Activated B cell treated with CpG ODN at 0.5 μM for 24 hours (primary cell): Measurements from ENCODE around the gene MRPL48. TPM values are rescaled to one million over a fixed set of nuclear protein-coding genes. Genes with fewer than 3 reads are reported as not detected.

Experiments used
- ATAC-seq: fragments of 200-7000 bp; cut with Tn5 transposase; one replicate; pipeline ENCODE4 v1.10.0; 2021; ENCODE audit warnings: low read depth, mild to moderate bottlenecking, moderate library complexity
- CTCF ChIA-PET: fragments of 350-600 bp; sonication (Branson Sonifier 250); formaldehyde crosslinking; loops from one replicate; lab custom pipeline; 2021; ENCODE audit warnings: antibody characterized with exemption; lab: Charles Lee
- POLR2A ChIA-PET: fragments of 350-600 bp; sonication (Branson Sonifier 250); formaldehyde crosslinking; loops from one replicate; lab custom pipeline; 2021; ENCODE audit warnings: antibody characterized with exemption; lab: Charles Lee
- DNase-seq: peaks from one replicate; pipeline ENCODE4 v3.0.0; 2022
- H3K27ac Mint-ChIP-seq: one replicate; pipeline ENCODE4 v1.8.0; 2020; ENCODE audit warnings: mixed read lengths
- H3K27me3 Mint-ChIP-seq: one replicate; pipeline ENCODE4 v1.8.0; 2021; ENCODE audit warnings: mixed read lengths
- H3K36me3 Mint-ChIP-seq: one replicate; pipeline ENCODE4 v1.8.0; 2021; ENCODE audit warnings: low read depth, mixed read lengths
- H3K4me1 Mint-ChIP-seq: one replicate; pipeline ENCODE4 v1.8.0; 2021; ENCODE audit warnings: mixed read lengths
- H3K4me3 Mint-ChIP-seq: one replicate; pipeline ENCODE4 v1.8.0; 2020; ENCODE audit warnings: mild to moderate bottlenecking, mixed read lengths
- H3K9me3 Mint-ChIP-seq: one replicate; pipeline ENCODE4 v1.8.0; 2020; ENCODE audit warnings: mixed read lengths
- intact Hi-C: fragments of 100-400 bp; cut with micrococcal nuclease; formaldehyde crosslinking; loops from one replicate; pipeline ENCODE4 v1.15.1; 2024
- total RNA-seq: library from RNA; stranded (reverse); gene quantifications from 2 replicates; pipeline ENCODE4 v1.2.3, GENCODE V29; 2022
- TF ChIP-seq, protein P1 (sequence below): fragments of 200-600 bp; IDR thresholded peaks from one replicate; pipeline ENCODE4 v1.8.0; 2022; ENCODE audit warnings: antibody characterized with exemption, mild to moderate bottlenecking

The MRPL48 gene
- total RNA-seq, 1 donor from 2014 or later: 38.3 TPM

DNA sequence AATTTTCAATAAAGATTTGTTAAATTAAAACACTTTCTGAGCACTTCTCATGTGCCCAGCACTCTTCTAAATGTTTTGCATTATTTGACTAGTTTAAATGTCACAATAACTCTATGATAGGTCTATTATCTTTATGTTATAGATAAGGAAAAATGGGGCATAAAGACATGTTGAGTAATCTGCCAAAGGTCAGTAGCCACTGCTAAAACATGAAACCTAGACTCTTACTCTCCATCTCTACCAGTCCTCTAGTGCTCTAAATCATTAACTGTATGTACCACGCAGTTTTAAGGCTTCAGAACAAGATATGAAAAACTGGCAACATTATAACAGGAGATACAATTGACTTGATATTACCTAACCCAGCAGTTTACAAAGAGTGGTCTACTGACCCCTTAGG is 33.7 kb upstream of the MRPL48 start:
- Mint-ChIP-seq H3K27ac (no peak overlapping the region), H3K27me3 (no peaks in the 10 kb centered on the region), H3K9me3 (no peaks in the 10 kb centered on the region), H3K4me3 (no peak overlapping the region), H3K4me1 (peaks cover 41% of the 10 kb centered on the region), H3K36me3 (peaks cover 11% of the 10 kb centered on the region)
- CTCF ChIA-PET: no interaction called here
- POLR2A ChIA-PET: no interaction called here
- TF ChIP-seq, protein P1, sequence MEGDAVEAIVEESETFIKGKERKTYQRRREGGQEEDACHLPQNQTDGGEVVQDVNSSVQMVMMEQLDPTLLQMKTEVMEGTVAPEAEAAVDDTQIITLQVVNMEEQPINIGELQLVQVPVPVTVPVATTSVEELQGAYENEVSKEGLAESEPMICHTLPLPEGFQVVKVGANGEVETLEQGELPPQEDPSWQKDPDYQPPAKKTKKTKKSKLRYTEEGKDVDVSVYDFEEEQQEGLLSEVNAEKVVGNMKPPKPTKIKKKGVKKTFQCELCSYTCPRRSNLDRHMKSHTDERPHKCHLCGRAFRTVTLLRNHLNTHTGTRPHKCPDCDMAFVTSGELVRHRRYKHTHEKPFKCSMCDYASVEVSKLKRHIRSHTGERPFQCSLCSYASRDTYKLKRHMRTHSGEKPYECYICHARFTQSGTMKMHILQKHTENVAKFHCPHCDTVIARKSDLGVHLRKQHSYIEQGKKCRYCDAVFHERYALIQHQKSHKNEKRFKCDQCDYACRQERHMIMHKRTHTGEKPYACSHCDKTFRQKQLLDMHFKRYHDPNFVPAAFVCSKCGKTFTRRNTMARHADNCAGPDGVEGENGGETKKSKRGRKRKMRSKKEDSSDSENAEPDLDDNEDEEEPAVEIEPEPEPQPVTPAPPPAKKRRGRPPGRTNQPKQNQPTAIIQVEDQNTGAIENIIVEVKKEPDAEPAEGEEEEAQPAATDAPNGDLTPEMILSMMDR: no peak
- DNase-seq (no peak), ATAC-seq (no peak)
- intact Hi-C loops: no loop called here

DNA sequence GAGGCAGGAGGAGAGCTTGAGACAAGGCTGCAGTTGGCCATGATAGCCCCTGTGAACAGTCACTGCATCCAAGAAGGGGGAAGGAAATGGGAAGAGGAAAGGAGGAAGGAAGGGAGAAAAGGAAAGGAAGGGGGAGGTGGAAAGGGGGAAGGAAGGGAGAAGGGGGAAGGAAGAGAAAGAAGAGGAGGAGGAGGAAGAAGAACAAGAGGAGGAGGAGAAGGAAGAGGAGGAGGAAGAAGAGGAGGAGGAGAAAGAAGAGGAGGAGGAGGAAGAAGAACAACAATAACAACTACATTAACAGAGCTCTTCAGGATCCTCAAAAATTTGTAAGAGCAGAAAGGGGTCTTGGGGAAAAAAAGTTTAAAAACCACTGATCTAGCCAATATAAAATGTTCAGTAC is 32.0 kb upstream of the MRPL48 start:
- intact Hi-C loops: no loop called here
- TF ChIP-seq, protein P1: no peak
- peaks cover 36% of the 10 kb centered on the region for H3K4me1 Mint-ChIP-seq
- H3K27me3 Mint-ChIP-seq: no peaks in the 10 kb centered on the region
- peaks cover 15% of the 10 kb centered on the region for H3K36me3 Mint-ChIP-seq
- H3K4me3 Mint-ChIP-seq: no peak overlapping the region
- ATAC-seq (no peak), DNase-seq (no peak)
- POLR2A ChIA-PET: interaction anchor here (1.0 kb wide), 1 partner anchor 23 kb away, joined by 3 read pairs; no protein-coding TSS in a partner anchor
- no peak overlapping the region for H3K27ac Mint-ChIP-seq
- no peaks in the 10 kb centered on the region for H3K9me3 Mint-ChIP-seq
- CTCF ChIA-PET: no interaction called here

DNA sequence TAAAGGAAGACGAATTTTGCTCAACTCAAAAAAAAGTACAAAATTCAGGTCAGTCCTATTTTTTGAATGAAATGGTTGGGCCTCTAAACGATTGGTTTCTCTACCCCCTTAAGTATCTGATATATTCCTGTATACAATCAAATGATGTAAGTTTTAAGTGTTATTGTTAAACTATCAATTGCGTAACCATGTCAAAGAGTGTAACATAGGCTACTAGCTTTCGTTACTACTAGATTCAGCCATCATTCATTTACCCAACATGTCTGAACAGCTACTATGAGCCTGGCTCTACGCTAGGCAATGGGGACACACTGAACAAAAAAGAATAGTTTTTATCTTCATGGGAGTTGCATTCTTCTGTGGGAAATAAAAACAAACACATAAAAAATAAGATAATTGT is 30.1 kb upstream of the MRPL48 start:
- Mint-ChIP-seq H3K4me1 (peaks cover 29% of the 10 kb centered on the region), H3K4me3 (no peak overlapping the region), H3K9me3 (no peaks in the 10 kb centered on the region), H3K27ac (no peak overlapping the region), H3K27me3 (no peaks in the 10 kb centered on the region), H3K36me3 (peaks cover 12% of the 10 kb centered on the region)
- CTCF ChIA-PET: no interaction called here
- TF ChIP-seq, protein P1: no peak
- DNase-seq: no peak
- POLR2A ChIA-PET: interaction anchor here (1.1 kb wide), 1 partner anchor 22 kb away, joined by 3 read pairs; no protein-coding TSS in a partner anchor
- intact Hi-C loops: no loop called here
- ATAC-seq: no peak

DNA sequence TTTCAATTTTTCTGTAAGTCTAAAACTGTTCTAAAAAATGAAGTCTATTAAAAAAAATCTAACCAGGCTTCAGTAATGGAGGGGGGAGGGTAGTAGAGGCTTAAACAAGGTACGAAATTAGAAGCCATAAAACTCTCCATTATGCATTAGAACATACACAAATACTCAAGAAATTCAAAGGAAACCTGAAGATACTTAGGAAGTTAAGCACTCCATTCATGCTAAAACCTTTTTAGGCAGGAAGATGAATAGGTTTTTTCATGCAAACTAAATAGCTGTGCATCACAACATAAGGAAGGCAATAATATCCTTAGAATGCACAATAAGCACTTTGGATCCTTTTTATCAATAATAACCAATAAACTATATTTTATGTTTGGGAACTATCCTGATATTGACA is 29.2 kb upstream of the MRPL48 start:
- Mint-ChIP-seq H3K36me3 (peaks cover 12% of the 10 kb centered on the region), H3K27ac (no peak overlapping the region), H3K27me3 (no peaks in the 10 kb centered on the region), H3K4me1 (peaks cover 28% of the 10 kb centered on the region), H3K4me3 (peak overlapping the region; percentile 1), H3K9me3 (no peaks in the 10 kb centered on the region)
- no peak for ATAC-seq
- intact Hi-C loops: no loop called here
- DNase-seq: no peak
- TF ChIP-seq, protein P1: no peak
- CTCF ChIA-PET: no interaction called here
- POLR2A ChIA-PET: no interaction called here

DNA sequence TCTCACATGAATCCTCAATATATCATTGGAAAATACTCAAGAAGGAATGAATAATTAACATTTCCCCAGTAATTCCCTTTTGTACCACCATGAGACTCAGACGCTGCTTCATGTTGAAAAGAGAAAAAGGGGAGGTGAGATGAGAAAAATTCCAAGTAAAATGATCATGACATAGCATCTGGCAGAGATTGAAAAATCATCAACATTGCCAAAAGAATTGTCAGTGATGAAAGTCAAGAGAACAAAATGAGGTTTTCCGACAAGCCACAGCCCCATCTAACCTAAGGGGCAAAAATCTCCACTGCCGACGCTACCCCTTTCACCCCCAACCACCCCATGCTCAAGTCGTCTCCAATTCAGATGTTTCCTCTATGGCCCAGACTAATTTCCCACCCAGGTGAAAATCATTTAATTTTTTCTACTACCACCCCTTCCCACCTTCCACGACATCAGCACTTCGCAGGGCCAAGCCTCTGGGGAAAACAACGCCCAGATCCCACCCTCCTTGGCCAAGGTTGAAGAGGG is 28.0 kb upstream of the MRPL48 start:
- TF ChIP-seq, protein P1: no peak
- ATAC-seq (no peak), DNase-seq (no peak)
- Mint-ChIP-seq H3K4me1 (peaks cover 24% of the 10 kb centered on the region), H3K9me3 (no peaks in the 10 kb centered on the region), H3K4me3 (peak overlapping the region; percentile 91), H3K36me3 (peaks cover 8% of the 10 kb centered on the region), H3K27ac (peak overlapping the region; percentile 71), H3K27me3 (no peaks in the 10 kb centered on the region)
- CTCF ChIA-PET: no interaction called here
- POLR2A ChIA-PET: interaction anchor here (0.5 to 5.0 kb wide), 7 partner anchors 20 to 1039 kb away, joined by 3 to 133 read pairs (median 6); partner anchors contain the start of genes FCHSD2 and MRPL48
- intact Hi-C loops: loop anchor here (2.0 kb wide), 1 partner anchor 639 kb away; the partner anchor contains the start of gene PGM2L1
